NCI-H2227 (cell line): ENCODE data around the gene OSM.

Experiments used
- DNase-seq: peaks from one replicate; lab custom pipeline; 2025; ENCODE audit not compliant: unreplicated experiment; lab: John Stamatoyannopoulos, UW

The OSM gene

GRCh38 chr22:30266445-30267381, at the start of gene OSM:
TSS of gene OSM (minus strand) at chr22:30266851. CDS start at chr22:30266799, 52 bp downstream.
- DNase-seq = no peak

- DNase-seq = no peak
These were observed 49.4 kb upstream of the OSM start for GRCh38 chr22:30315962-30316576.

- DNase-seq = no peak
These were observed 48.3 kb upstream of the OSM start for GRCh38 chr22:30314915-30315314.

GRCh38 chr22:30313527-30314363, 47.1 kb upstream of the OSM start:
- no peak for DNase-seq

GRCh38 chr22:30312053-30312452, 45.4 kb upstream of the OSM start:
- DNase-seq = no peak

- no peak for DNase-seq
These were observed 44.5 kb upstream of the OSM start for GRCh38 chr22:30310881-30311771.

- no peak for DNase-seq
These were observed 43.5 kb upstream of the OSM start for GRCh38 chr22:30309951-30310741.

GRCh38 chr22:30308518-30309230, 42.0 kb upstream of the OSM start:
- no peak for DNase-seq

- DNase-seq = no peak
These were observed 41.4 kb upstream of the OSM start for GRCh38 chr22:30308093-30308492.

- DNase-seq = no peak
These were observed 40.5 kb upstream of the OSM start for GRCh38 chr22:30307041-30307574.

GRCh38 chr22:30306627-30307011, 40.0 kb upstream of the OSM start:
- DNase-seq = no peak

GRCh38 chr22:30305906-30306626, 39.4 kb upstream of the OSM start:
- no peak for DNase-seq

GRCh38 chr22:30305519-30305905, 38.9 kb upstream of the OSM start:
- no peak for DNase-seq

- DNase-seq = no peak
These were observed 38.0 kb upstream of the OSM start for GRCh38 chr22:30304495-30305244.

- no peak for DNase-seq
These were observed 36.1 kb upstream of the OSM start for GRCh38 chr22:30302810-30303138.

- DNase-seq = no peak
These were observed 35.6 kb upstream of the OSM start for GRCh38 chr22:30301995-30302809.

- no peak for DNase-seq
These were observed 32.7 kb upstream of the OSM start for GRCh38 chr22:30299322-30299721.
